Retinal pigment epithelial cell (primary cell): ENCODE measurements around the gene BAIAP2L2.

ENCODE experiments used
- DNase-seq: peaks from one replicate; pipeline ENCODE4 v3.0.0-alpha.2; 2010; ENCODE audit warnings: low read depth
- H3K4me3 ChIP-seq: 2 replicates; pipeline ENCODE4 v1.5.1; 2011; ENCODE audit warnings: mild to moderate bottlenecking, low read length, control low read depth, moderate library complexity
- CTCF ChIP-seq: conservative IDR thresholded peaks from 2 replicates; pipeline ENCODE4 v1.5.1; 2011; ENCODE audit warnings: low read depth, low read length, control low read depth, inconsistent platforms

BAIAP2L2 gene

GRCh38 chr22:38089474-38089851 is 21.0 kb downstream of the BAIAP2L2 start:
- H3K4me3 ChIP-seq = no peak overlapping the region
- TF ChIP-seq CTCF = no peak
- no peak for DNase-seq

- no peak overlapping the region for H3K4me3 ChIP-seq
- no peak for DNase-seq
- no peak for TF ChIP-seq CTCF
These were observed 21.6 kb downstream of the BAIAP2L2 start for GRCh38 chr22:38088629-38089473.

GRCh38 chr22:38087855-38088254 is 22.6 kb downstream of the BAIAP2L2 start:
- no peak overlapping the region for H3K4me3 ChIP-seq
- TF ChIP-seq CTCF = no peak
- DNase-seq = no peak

GRCh38 chr22:38086942-38087341 is 23.5 kb downstream of the BAIAP2L2 start:
- no peak for DNase-seq
- no peak for TF ChIP-seq CTCF
- H3K4me3 ChIP-seq = no peak overlapping the region

GRCh38 chr22:38086001-38086845 is 24.3 kb downstream of the BAIAP2L2 start:
- no peak for DNase-seq
- no peak for TF ChIP-seq CTCF
- H3K4me3 ChIP-seq = no peak overlapping the region

- no peak for TF ChIP-seq CTCF
- no peak for DNase-seq
- no peak overlapping the region for H3K4me3 ChIP-seq
These were observed 25.0 kb downstream of the BAIAP2L2 start for GRCh38 chr22:38085501-38085900.
